ES-I3 (cell line): ENCODE measurements around the gene TMPRSS4.

Experiments
- H3K36me3 ChIP-seq: 2 replicates; pipeline ENCODE4 v1.6.1; 2013; ENCODE audit warnings: mild to moderate bottlenecking, low read length, control low read depth, moderate library complexity; ENCODE audit not compliant: insufficient read depth
- H3K4me1 ChIP-seq: 2 replicates; pipeline ENCODE4 v1.6.1; 2013; ENCODE audit warnings: mild to moderate bottlenecking, control low read depth, low read length; ENCODE audit not compliant: insufficient read depth
- H3K9ac ChIP-seq: 2 replicates; pipeline ENCODE4 v1.6.1; 2013; ENCODE audit warnings: low read depth, mild to moderate bottlenecking, low read length, moderate library complexity
- H3K9me3 ChIP-seq: 2 replicates; pipeline ENCODE4 v1.6.1; 2013; ENCODE audit warnings: mild to moderate bottlenecking, low read length, moderate library complexity; ENCODE audit not compliant: control insufficient read depth, insufficient read depth

The TMPRSS4 gene

GRCh38 chr11:118152020-118152551 is 75.2 kb downstream of the TMPRSS4 start:
- Histone ChIP-seq H3K9me3 (no peaks in the 10 kb centered on the region), H3K4me1 (peaks cover 27% of the 10 kb centered on the region), H3K9ac (peak overlapping the region; percentile 65), H3K36me3 (no peaks in the 10 kb centered on the region)

- no peaks in the 10 kb centered on the region for H3K36me3 ChIP-seq
- H3K9me3 ChIP-seq = no peaks in the 10 kb centered on the region
- peak within 1 kb of the TSS; percentile 65 for H3K9ac ChIP-seq
- H3K4me1 ChIP-seq = peaks cover 23% of the 10 kb centered on the region
These were observed 75.9 kb downstream of the TMPRSS4 start, which contains the start of gene SCN4B for GRCh38 chr11:118152552-118153471. TSS of gene SCN4B (minus strand) at chr11:118152823. CDS start at chr11:118152673, 150 bp downstream.

GRCh38 chr11:118153516-118153915 is 76.6 kb downstream of the TMPRSS4 start:
- Histone ChIP-seq H3K36me3 (no peaks in the 10 kb centered on the region), H3K9ac (no peak overlapping the region), H3K4me1 (peaks cover 28% of the 10 kb centered on the region)

GRCh38 chr11:118153976-118154375 is 77.1 kb downstream of the TMPRSS4 start:
- Histone ChIP-seq H3K9ac (no peak overlapping the region), H3K4me1 (peaks cover 28% of the 10 kb centered on the region), H3K36me3 (no peaks in the 10 kb centered on the region), H3K9me3 (no peaks in the 10 kb centered on the region)

More at GRCh38 chr11:118153516-118153915, 76.6 kb downstream of the TMPRSS4 start:
- no peaks in the 10 kb centered on the region for H3K9me3 ChIP-seq

- H3K4me1 ChIP-seq = peaks cover 28% of the 10 kb centered on the region
- no peak overlapping the region for H3K9ac ChIP-seq
- no peaks in the 10 kb centered on the region for H3K9me3 ChIP-seq
- no peaks in the 10 kb centered on the region for H3K36me3 ChIP-seq
These were observed 77.8 kb downstream of the TMPRSS4 start for GRCh38 chr11:118154641-118155040.

GRCh38 chr11:118155776-118156530 is 79.1 kb downstream of the TMPRSS4 start:
- H3K4me1 ChIP-seq = peaks cover 33% of the 10 kb centered on the region
- H3K36me3 ChIP-seq = no peaks in the 10 kb centered on the region
- H3K9ac ChIP-seq = peak overlapping the region; percentile 45; the same call in 1 of the 2 replicates
- H3K9me3 ChIP-seq = no peaks in the 10 kb centered on the region

- Histone ChIP-seq H3K4me1 (peaks cover 33% of the 10 kb centered on the region), H3K36me3 (no peaks in the 10 kb centered on the region), H3K9ac (peak overlapping the region; percentile 45; the same call in 1 of the 2 replicates), H3K9me3 (no peaks in the 10 kb centered on the region)
These were observed 79.8 kb downstream of the TMPRSS4 start for GRCh38 chr11:118156531-118157185.

- Histone ChIP-seq H3K9me3 (no peaks in the 10 kb centered on the region), H3K36me3 (no peaks in the 10 kb centered on the region), H3K4me1 (peaks cover 33% of the 10 kb centered on the region), H3K9ac (peak overlapping the region; percentile 45; the same call in 1 of the 2 replicates)
These were observed 80.5 kb downstream of the TMPRSS4 start for GRCh38 chr11:118157186-118157895.

- Histone ChIP-seq H3K9me3 (no peaks in the 10 kb centered on the region), H3K36me3 (no peaks in the 10 kb centered on the region), H3K9ac (no peak overlapping the region), H3K4me1 (peaks cover 14% of the 10 kb centered on the region; the same call in 1 of the 2 replicates)
These were observed 84.9 kb downstream of the TMPRSS4 start for GRCh38 chr11:118161786-118162185.

- Histone ChIP-seq H3K36me3 (no peaks in the 10 kb centered on the region), H3K9me3 (no peaks in the 10 kb centered on the region), H3K9ac (no peak overlapping the region), H3K4me1 (peaks cover 12% of the 10 kb centered on the region; the same call in 1 of the 2 replicates)
These were observed 86.0 kb downstream of the TMPRSS4 start for GRCh38 chr11:118162846-118163245.

GRCh38 chr11:118163494-118163893 is 86.6 kb downstream of the TMPRSS4 start:
- peaks cover 8% of the 10 kb centered on the region; the same call in 1 of the 2 replicates for H3K4me1 ChIP-seq
- no peaks in the 10 kb centered on the region for H3K36me3 ChIP-seq
- H3K9ac ChIP-seq = no peak overlapping the region

GRCh38 chr11:118164885-118165284 is 88.0 kb downstream of the TMPRSS4 start:
- Histone ChIP-seq H3K36me3 (no peaks in the 10 kb centered on the region), H3K9ac (no peak overlapping the region), H3K4me1 (peaks cover 8% of the 10 kb centered on the region; the same call in 1 of the 2 replicates), H3K9me3 (no peaks in the 10 kb centered on the region)

More at GRCh38 chr11:118163494-118163893, 86.6 kb downstream of the TMPRSS4 start:
- no peaks in the 10 kb centered on the region for H3K9me3 ChIP-seq

GRCh38 chr11:118166641-118167040 is 89.8 kb downstream of the TMPRSS4 start:
- Histone ChIP-seq H3K9me3 (no peaks in the 10 kb centered on the region), H3K9ac (no peak overlapping the region), H3K36me3 (no peaks in the 10 kb centered on the region), H3K4me1 (0 out of 2 replicates have a peak, but pooled peaks cover 10% of the 10 kb centered on the region)
